ES-I3 (cell line): ENCODE measurements around the gene YIPF4.
A peak's percentile ranks its signal among the peaks of the same experiment; 100 is the strongest.
"Not testable (repeated sequence)": the region's sequence is repeated elsewhere in the genome, so short reads cannot be mapped to it uniquely, and the experiment has no call there.

Experiments
- H3K36me3 ChIP-seq: 2 replicates; pipeline ENCODE4 v1.6.1; 2013; ENCODE audit warnings: mild to moderate bottlenecking, low read length, control low read depth, moderate library complexity; ENCODE audit not compliant: insufficient read depth
- H3K4me1 ChIP-seq: 2 replicates; pipeline ENCODE4 v1.6.1; 2013; ENCODE audit warnings: mild to moderate bottlenecking, control low read depth, low read length; ENCODE audit not compliant: insufficient read depth
- H3K9ac ChIP-seq: 2 replicates; pipeline ENCODE4 v1.6.1; 2013; ENCODE audit warnings: low read depth, mild to moderate bottlenecking, low read length, moderate library complexity
- H3K9me3 ChIP-seq: 2 replicates; pipeline ENCODE4 v1.6.1; 2013; ENCODE audit warnings: mild to moderate bottlenecking, low read length, moderate library complexity; ENCODE audit not compliant: control insufficient read depth, insufficient read depth

The YIPF4 gene

GRCh38 chr2:32328679-32329078 lies 51.0 kb downstream of the YIPF4 start:
- H3K4me1 ChIP-seq, H3K9me3 ChIP-seq, H3K9ac ChIP-seq, H3K36me3 ChIP-seq: not testable (repeated sequence)

- not testable (repeated sequence) for H3K4me1 ChIP-seq, H3K36me3 ChIP-seq, H3K9ac ChIP-seq, H3K9me3 ChIP-seq
Measured at GRCh38 chr2:32329180-32329980, 51.7 kb downstream of the YIPF4 start.

GRCh38 chr2:32330136-32330535 lies 52.4 kb downstream of the YIPF4 start:
- H3K4me1 ChIP-seq: no peaks in the 10 kb centered on the region
- no peak overlapping the region for H3K9ac ChIP-seq
- H3K36me3 ChIP-seq: no peaks in the 10 kb centered on the region
- H3K9me3 ChIP-seq: no peaks in the 10 kb centered on the region

GRCh38 chr2:32342801-32343200 lies 65.1 kb downstream of the YIPF4 start:
- H3K9ac ChIP-seq: no peak overlapping the region
- no peaks in the 10 kb centered on the region for H3K36me3 ChIP-seq
- H3K4me1 ChIP-seq: no peaks in the 10 kb centered on the region
- H3K9me3 ChIP-seq: no peaks in the 10 kb centered on the region

- not testable (repeated sequence) for H3K9me3 ChIP-seq, H3K9ac ChIP-seq, H3K36me3 ChIP-seq, H3K4me1 ChIP-seq
Measured at GRCh38 chr2:32350797-32351196, 73.1 kb downstream of the YIPF4 start.

GRCh38 chr2:32355976-32356680 lies 78.4 kb downstream of the YIPF4 start:
- Histone ChIP-seq H3K4me1 (peaks cover 11% of the 10 kb centered on the region; the same call in 1 of the 2 replicates), H3K9ac (peak overlapping the region; percentile 98), H3K9me3 (no peaks in the 10 kb centered on the region), H3K36me3 (no peaks in the 10 kb centered on the region)

GRCh38 chr2:32356681-32357317 lies 79.1 kb downstream of the YIPF4 start, which contains the start of gene BIRC6:
BIRC6 (plus strand) TSS chr2:32357023; CDS start chr2:32357162, 139 bp downstream.
- H3K4me1 ChIP-seq: peaks cover 11% of the 10 kb centered on the region; the same call in 1 of the 2 replicates
- no peaks in the 10 kb centered on the region for H3K36me3 ChIP-seq
- peak within 1 kb of the TSS; percentile 98 for H3K9ac ChIP-seq
- H3K9me3 ChIP-seq: no peaks in the 10 kb centered on the region

- Histone ChIP-seq H3K9ac (peak overlapping the region; percentile 98), H3K9me3 (no peaks in the 10 kb centered on the region), H3K4me1 (peaks cover 11% of the 10 kb centered on the region; the same call in 1 of the 2 replicates), H3K36me3 (no peaks in the 10 kb centered on the region)
Measured at GRCh38 chr2:32357318-32358110, 79.8 kb downstream of the YIPF4 start.

GRCh38 chr2:32358111-32358482 lies 80.4 kb downstream of the YIPF4 start:
- H3K36me3 ChIP-seq: no peaks in the 10 kb centered on the region
- H3K9me3 ChIP-seq: no peaks in the 10 kb centered on the region
- peak overlapping the region; percentile 98 for H3K9ac ChIP-seq
- H3K4me1 ChIP-seq: peaks cover 11% of the 10 kb centered on the region; the same call in 1 of the 2 replicates

- H3K9ac ChIP-seq: no peak overlapping the region
- H3K4me1 ChIP-seq: peaks cover 11% of the 10 kb centered on the region; the same call in 1 of the 2 replicates
- no peaks in the 10 kb centered on the region for H3K36me3 ChIP-seq
Measured at GRCh38 chr2:32360416-32360815, 82.7 kb downstream of the YIPF4 start.

GRCh38 chr2:32362997-32363396 lies 85.3 kb downstream of the YIPF4 start:
- not testable (repeated sequence) for H3K9me3 ChIP-seq, H3K36me3 ChIP-seq, H3K9ac ChIP-seq
- H3K4me1 ChIP-seq: peaks cover 11% of the 10 kb centered on the region; the same call in 1 of the 2 replicates

More at GRCh38 chr2:32360416-32360815, 82.7 kb downstream of the YIPF4 start:
- no peaks in the 10 kb centered on the region for H3K9me3 ChIP-seq

GRCh38 chr2:32363597-32363996 lies 85.9 kb downstream of the YIPF4 start:
- H3K9ac ChIP-seq: no peak overlapping the region
- no peaks in the 10 kb centered on the region for H3K9me3 ChIP-seq
- H3K4me1 ChIP-seq: peaks cover 8% of the 10 kb centered on the region; the same call in 1 of the 2 replicates
- no peaks in the 10 kb centered on the region for H3K36me3 ChIP-seq

GRCh38 chr2:32364290-32364689 lies 86.6 kb downstream of the YIPF4 start:
- not testable (repeated sequence) for H3K36me3 ChIP-seq, H3K9me3 ChIP-seq, H3K9ac ChIP-seq, H3K4me1 ChIP-seq

- not testable (repeated sequence) for H3K9ac ChIP-seq, H3K9me3 ChIP-seq, H3K4me1 ChIP-seq, H3K36me3 ChIP-seq
Measured at GRCh38 chr2:32365679-32366078, 88.0 kb downstream of the YIPF4 start.
